Measurements from ENCODE around the gene ARL15.

The ARL15 gene

GRCh38 chr5:54195701-54196100, 114.7 kb downstream of the ARL15 start:
- no peak for DNase-seq

- no peak for DNase-seq
These were observed 116.1 kb downstream of the ARL15 start for GRCh38 chr5:54194318-54194717.

- DNase-seq, result no peak
These were observed 122.7 kb downstream of the ARL15 start for GRCh38 chr5:54187694-54188093.

- no peak for DNase-seq
These were observed 123.4 kb downstream of the ARL15 start for GRCh38 chr5:54186912-54187445.

GRCh38 chr5:54186108-54186507, 124.3 kb downstream of the ARL15 start:
- no peak for DNase-seq

GRCh38 chr5:54184806-54185205, 125.6 kb downstream of the ARL15 start:
- no peak for DNase-seq

- DNase-seq, result no peak
These were observed 129.7 kb downstream of the ARL15 start for GRCh38 chr5:54180630-54181031.

GRCh38 chr5:54178991-54179390, 131.4 kb downstream of the ARL15 start:
- DNase-seq, result no peak

- DNase-seq, result no peak
These were observed 132.2 kb downstream of the ARL15 start for GRCh38 chr5:54178207-54178606.

GRCh38 chr5:54177058-54177457, 133.3 kb downstream of the ARL15 start:
- DNase-seq, result no peak

- no peak for DNase-seq
These were observed 134.1 kb downstream of the ARL15 start for GRCh38 chr5:54176066-54176830.

GRCh38 chr5:54173251-54173650, 137.1 kb downstream of the ARL15 start:
- DNase-seq, result no peak

GRCh38 chr5:54171645-54172384, 138.6 kb downstream of the ARL15 start:
- no peak for DNase-seq

- DNase-seq, result no peak
These were observed 144.7 kb downstream of the ARL15 start for GRCh38 chr5:54165687-54166086.

GRCh38 chr5:54162184-54162583, 148.2 kb downstream of the ARL15 start:
- DNase-seq, result no peak

GRCh38 chr5:54160329-54160728, 150.0 kb downstream of the ARL15 start:
- no peak for DNase-seq

GRCh38 chr5:54159893-54160195, 150.5 kb downstream of the ARL15 start:
- DNase-seq, result no peak

GRCh38 chr5:54159153-54159892, 151.1 kb downstream of the ARL15 start:
- DNase-seq, result no peak

- DNase-seq, result no peak
These were observed 153.8 kb downstream of the ARL15 start for GRCh38 chr5:54156577-54156976.

GRCh38 chr5:54150841-54151240, 159.5 kb downstream of the ARL15 start:
- DNase-seq, result no peak

- no peak for DNase-seq
These were observed 161.5 kb downstream of the ARL15 start for GRCh38 chr5:54148858-54149257.

GRCh38 chr5:54148067-54148845, 162.1 kb downstream of the ARL15 start:
- DNase-seq, result no peak

- no peak for DNase-seq
These were observed 163.5 kb downstream of the ARL15 start for GRCh38 chr5:54146916-54147315.

Data from activated effector memory CD4-positive, alpha-beta T cell treated with Interleukin-2 at 50 U/mL for 16 hours (primary cell).